DOHH2 (cell line): ENCODE results near the gene TNIP2.

Experiments used
- H3F3A ChIP-seq: fragments of 200-600 bp; sonication (generic), shearing (Covaris generic); 2 replicates; pipeline ENCODE4 v1.6.0; 2016; ENCODE audit warnings: antibody characterized with exemption, mild to moderate bottlenecking; ENCODE audit not compliant: control insufficient read depth, insufficient read depth
- H3K27ac ChIP-seq: fragments of 200-600 bp; sonication (generic); 2 replicates; pipeline ENCODE4 v1.5.1; 2014; ENCODE audit warnings: low read depth, mild to moderate bottlenecking, low read length, moderate library complexity
- H3K27me3 ChIP-seq: fragments of 200-600 bp; sonication (generic); 2 replicates; pipeline ENCODE4 v1.6.1; 2014; ENCODE audit warnings: mild to moderate bottlenecking, low read length, mixed read lengths; ENCODE audit not compliant: control insufficient read depth
- H3K36me3 ChIP-seq: fragments of 200-600 bp; sonication (generic); 2 replicates; pipeline ENCODE4 v1.6.1; 2014; ENCODE audit warnings: mild to moderate bottlenecking, low read length, moderate library complexity, mixed read lengths; ENCODE audit not compliant: control insufficient read depth
- H3K4me1 ChIP-seq: fragments of 200-600 bp; sonication (generic); 2 replicates; pipeline ENCODE4 v1.6.1; 2014; ENCODE audit warnings: mild to moderate bottlenecking, low read length, mixed read lengths; ENCODE audit not compliant: control insufficient read depth
- H3K4me2 ChIP-seq: fragments of 200-600 bp; sonication (generic); 2 replicates; pipeline ENCODE4 v1.6.0; 2014; ENCODE audit warnings: mild to moderate bottlenecking, low read length, moderate library complexity
- H3K4me3 ChIP-seq: fragments of 200-600 bp; sonication (generic); 2 replicates; pipeline ENCODE4 v1.5.1; 2014; ENCODE audit warnings: mild to moderate bottlenecking, low read length, mixed read lengths
- H3K79me2 ChIP-seq: fragments of 200-600 bp; sonication (generic); 2 replicates; pipeline ENCODE4 v1.6.1; 2014; ENCODE audit warnings: mild to moderate bottlenecking, low read length, mixed read lengths; ENCODE audit not compliant: control insufficient read depth
- H3K9me2 ChIP-seq: fragments of 200-600 bp; sonication (generic); replicated peaks from 2 replicates; pipeline ENCODE4 v1.6.1; 2014; ENCODE audit warnings: mild to moderate bottlenecking, low read length, mixed read lengths; ENCODE audit not compliant: control insufficient read depth
- H3K9me3 ChIP-seq: fragments of 200-600 bp; sonication (generic); 2 replicates; pipeline ENCODE4 v1.6.1; 2014; ENCODE audit warnings: antibody characterized with exemption, low read length, mixed read lengths; ENCODE audit not compliant: control insufficient read depth, insufficient read depth
- H4K20me1 ChIP-seq: fragments of 200-600 bp; sonication (generic); 2 replicates; pipeline ENCODE4 v1.6.0; 2014; ENCODE audit warnings: low read depth, mild to moderate bottlenecking, antibody characterized with exemption, low read length, moderate library complexity; ENCODE audit not compliant: control insufficient read depth, insufficient read depth
- CTCF ChIP-seq: fragments of 200-600 bp; sonication (generic); IDR thresholded peaks from one replicate; pipeline ENCODE4 v1.5.1; 2014; ENCODE audit warnings: antibody characterized with exemption, mild to moderate bottlenecking, low read depth, low read length; ENCODE audit not compliant: poor library complexity, severe bottlenecking
- EZH2phosphoT487 ChIP-seq: fragments of 200-600 bp; sonication (generic); IDR thresholded peaks from 2 replicates; pipeline ENCODE4 v1.6.1; 2017; ENCODE audit warnings: borderline replicate concordance, mild to moderate bottlenecking, antibody characterized with exemption, low read length, moderate library complexity, mixed read lengths

The TNIP2 gene

GRCh38 chr4:2792711-2793585 is 36.8 kb upstream of the TNIP2 start, which contains the start of gene SH3BP2:
Gene SH3BP2, plus strand, starts transcription at chr4:2793085. Its CDS starts 27,533 bp downstream, at chr4:2820618.
- Histone ChIP-seq H3K4me2 (peak within 1 kb of the TSS; percentile 40), H3K4me1 (peaks cover 18% of the 10 kb centered on the region), H3K4me3 (no peak within 1 kb of the TSS; the same call in 1 of the 2 replicates), H3K79me2 (no peaks in the 10 kb centered on the region), H3F3A (no peaks in the 10 kb centered on the region), H3K9me2 (no peaks in the 10 kb centered on the region), H3K9me3 (no peaks in the 10 kb centered on the region), H4K20me1 (no peaks in the 10 kb centered on the region), H3K36me3 (no peaks in the 10 kb centered on the region), H3K27ac (no peak within 1 kb of the TSS), H3K27me3 (peaks cover 45% of the 10 kb centered on the region)
- TF ChIP-seq CTCF (no peak), EZH2phosphoT487 (no peak)

- Histone ChIP-seq H3K79me2 (no peaks in the 10 kb centered on the region), H3K4me2 (no peak overlapping the region), H3K9me2 (no peaks in the 10 kb centered on the region), H3K27ac (no peak overlapping the region), H4K20me1 (no peaks in the 10 kb centered on the region), H3F3A (no peaks in the 10 kb centered on the region), H3K4me3 (no peak overlapping the region), H3K9me3 (no peaks in the 10 kb centered on the region), H3K36me3 (no peaks in the 10 kb centered on the region), H3K27me3 (peaks cover 39% of the 10 kb centered on the region), H3K4me1 (peaks cover 24% of the 10 kb centered on the region)
- TF ChIP-seq CTCF (no peak), EZH2phosphoT487 (no peak)
Measured at GRCh38 chr4:2792396-2792710, 36.2 kb upstream of the TNIP2 start.

- TF ChIP-seq EZH2phosphoT487 = no peak
- Histone ChIP-seq H3K79me2 (no peaks in the 10 kb centered on the region), H3K4me1 (peaks cover 30% of the 10 kb centered on the region), H3K4me3 (no peak overlapping the region), H4K20me1 (no peaks in the 10 kb centered on the region), H3F3A (no peaks in the 10 kb centered on the region), H3K4me2 (no peak overlapping the region), H3K9me2 (no peaks in the 10 kb centered on the region), H3K36me3 (no peaks in the 10 kb centered on the region), H3K9me3 (no peaks in the 10 kb centered on the region), H3K27ac (no peak overlapping the region), H3K27me3 (peaks cover 34% of the 10 kb centered on the region)
Measured at GRCh38 chr4:2791518-2792395, 35.6 kb upstream of the TNIP2 start.
